Thyroid gland (tissue), 4 donors: Measurements from ENCODE around the gene MZF1.

Source experiments
- CTCF ChIP-seq, 6 experiments: fragments of 200-600 bp in 3 of 6; fragments of 450-650 bp in 3 of 6; sonication (generic) in 3 of 6; IDR thresholded peaks; one replicate each; pipeline ENCODE4 v1.5.1; 2016 to 2019; ENCODE audit warnings: antibody characterized with exemption in 6 of 6, mild to moderate bottlenecking in 2 of 6, inconsistent platforms in 1 of 6, moderate library complexity in 1 of 6
- POLR2A ChIP-seq, 2 donors: fragments of 450-650 bp; IDR thresholded peaks; one replicate each; pipeline ENCODE4 v1.6.1; 2017; ENCODE audit warnings: antibody characterized with exemption in 2 of 2, mild to moderate bottlenecking in 2 of 2, moderate library complexity in 1 of 2

GRCh38 chr19:58522709-58523108 is 50.4 kb downstream of the MZF1 start:
- TF ChIP-seq CTCF (IDR thresholded peaks at IDR 0.05) (no peak), POLR2A (IDR thresholded peaks at IDR 0.05) (no peak)
